ENCODE results near the gene XIST. TPM values are rescaled to one million over a fixed set of nuclear protein-coding genes. Genes with fewer than 3 reads are reported as not detected.

Gene XIST
- total RNA-seq, 1 experiment from 2014 or later, result 1.4 TPM

GRCh38 chrX:73830489-73831414, 21.8 kb downstream of the XIST start:
- no peaks in the 10 kb centered on the region; the same call in 1 of the 2 replicates for H3K27me3 Mint-ChIP-seq (ENCODE audit: low read depth)
- no peak overlapping the region for H3K4ac ChIP-seq (ENCODE audit: low read depth, low read length)
- H3K27ac ChIP-seq (ENCODE audit: insufficient read length, low read depth, low read length), result no peak overlapping the region
- no peaks in the 10 kb centered on the region for H3K9me3 Mint-ChIP-seq
- no peaks in the 10 kb centered on the region for H3K4me1 Mint-ChIP-seq
- H3K27ac Mint-ChIP-seq, result no peak overlapping the region
- H2AFZ ChIP-seq (ENCODE audit: low read length), result no peak overlapping the region
- H3K14ac ChIP-seq (ENCODE audit: insufficient read depth, low read length), result no peak overlapping the region
- no peak overlapping the region for H2AK5ac ChIP-seq (ENCODE audit: insufficient read length, low read length)
- no CpG with 5 or more reads among the region's 9 CpGs for WGBS (ENCODE audit: extremely low coverage, insufficient read length, low lambda C conversion rate)
- no peaks in the 10 kb centered on the region for H4K20me1 ChIP-seq (ENCODE audit: control insufficient read depth, insufficient read depth, insufficient read length)
- H3K23ac ChIP-seq (ENCODE audit: insufficient read length, low read depth, low read length), result no peak overlapping the region
- no peak overlapping the region for H3K9ac ChIP-seq (ENCODE audit: extremely low read depth, insufficient read length, low read length)
- H3K27me3 ChIP-seq (ENCODE audit: insufficient read depth, low read length), result no peaks in the 10 kb centered on the region
- no peaks in the 10 kb centered on the region for H3K9me3 ChIP-seq (ENCODE audit: control insufficient read depth, low read depth, low read length)
- DNase-seq, result no peak
- no peak overlapping the region for H3T11ph ChIP-seq (ENCODE audit: low read length)
- H3K56ac ChIP-seq (ENCODE audit: insufficient read length, low read depth, low read length), result no peak overlapping the region
- H4K8ac ChIP-seq (replicated peaks; ENCODE audit: insufficient read length, low read depth, low read length), result no peak overlapping the region
- no peaks in the 10 kb centered on the region for H3K36me3 Mint-ChIP-seq (ENCODE audit: insufficient read depth in 1 of 3, low read depth in 3 of 3)
- no peak overlapping the region for H3K4me2 ChIP-seq (ENCODE audit: insufficient read depth, insufficient read length, low read length)
- H3K18ac ChIP-seq (ENCODE audit: insufficient read length, low read depth, low read length), result no peak overlapping the region
- H2BK120ac ChIP-seq (ENCODE audit: low read depth, low read length, poor library complexity, severe bottlenecking), result no peak overlapping the region
- no peak overlapping the region for H2BK12ac ChIP-seq (ENCODE audit: insufficient read length, low read depth, low read length)
- TF ChIP-seq CTCF (conservative IDR thresholded peaks at IDR 0.05), result no peak
- H4K5ac ChIP-seq (ENCODE audit: insufficient read length, low read depth, low read length), result no peak overlapping the region
- H3K4me3 Mint-ChIP-seq, result no peak overlapping the region
- H4K91ac ChIP-seq (ENCODE audit: insufficient read length, low read depth, low read length), result no peak overlapping the region
- no peak overlapping the region for H2BK20ac ChIP-seq (ENCODE audit: low read depth, low read length, poor library complexity, severe bottlenecking)
- no peaks in the 10 kb centered on the region for H3K79me2 ChIP-seq (ENCODE audit: insufficient read depth, low read length)
- no peak overlapping the region for H2BK5ac ChIP-seq (ENCODE audit: insufficient read length, low read length)
- H3K23me2 ChIP-seq (ENCODE audit: insufficient read length, low read depth, low read length, poor library complexity, severe bottlenecking), result no peaks in the 10 kb centered on the region
- no peak overlapping the region for H2BK15ac ChIP-seq (ENCODE audit: low read depth, low read length)
- H3K4me1 ChIP-seq (ENCODE audit: insufficient read depth, low read length), result no peaks in the 10 kb centered on the region
- H3K79me1 ChIP-seq (ENCODE audit: insufficient read depth, low read depth, low read length, poor library complexity, severe bottlenecking), result no peaks in the 10 kb centered on the region
